Cardiac fibroblast (primary cell): Measurements from ENCODE around the gene SPATC1L.

ENCODE experiments used
- DNase-seq, 2 donors: peaks; one replicate each; pipeline versions ENCODE4 v3.0.0 to v3.0.0-alpha.2; 2010; ENCODE audit warnings: low read depth in 2 of 2
- H3K4me3 ChIP-seq, 2 donors: replicated peaks in 1 of 2; 1 replicate in 1 of 2; 2 replicates in 1 of 2; pipeline ENCODE4 v1.5.1; 2011; ENCODE audit warnings: low read depth in 2 of 2, low read length in 2 of 2, mild to moderate bottlenecking in 2 of 2, moderate library complexity in 1 of 2
- CTCF ChIP-seq: IDR thresholded peaks from one replicate; pipeline ENCODE4 v1.5.1; 2011; ENCODE audit warnings: low read depth, mild to moderate bottlenecking, low read length, inconsistent platforms

The SPATC1L gene

DNA sequence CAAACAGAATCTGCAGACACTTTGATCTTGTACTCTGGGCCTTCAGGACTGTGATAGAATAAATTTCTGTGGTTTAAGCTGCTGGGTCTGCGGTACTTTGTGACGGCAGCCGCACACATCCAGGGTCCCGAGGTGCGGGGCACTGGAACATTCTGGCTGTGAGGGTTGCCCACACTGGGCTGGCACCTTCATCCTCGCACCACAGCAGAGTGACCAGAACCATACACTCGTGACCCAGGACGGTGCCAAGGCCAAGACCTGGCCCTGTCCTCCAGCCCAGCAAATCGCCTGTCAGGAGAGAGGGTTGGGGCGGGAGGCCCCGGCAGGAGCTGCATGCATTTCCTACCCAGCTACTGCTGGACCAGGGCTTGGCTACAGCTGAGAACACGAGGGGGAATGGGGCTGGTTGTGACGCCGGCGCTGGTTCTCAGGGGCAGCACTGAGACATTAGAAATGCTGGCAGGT is 26.2 kb downstream of the SPATC1L start:
- no peak overlapping the region for H3K4me3 ChIP-seq
- TF ChIP-seq CTCF = no peak
- DNase-seq = no peak

GRCh38 chr21:46157396-46157986 is 26.8 kb downstream of the SPATC1L start:
- no peak for TF ChIP-seq CTCF
- no peak overlapping the region for H3K4me3 ChIP-seq
- no peak for DNase-seq

DNA sequence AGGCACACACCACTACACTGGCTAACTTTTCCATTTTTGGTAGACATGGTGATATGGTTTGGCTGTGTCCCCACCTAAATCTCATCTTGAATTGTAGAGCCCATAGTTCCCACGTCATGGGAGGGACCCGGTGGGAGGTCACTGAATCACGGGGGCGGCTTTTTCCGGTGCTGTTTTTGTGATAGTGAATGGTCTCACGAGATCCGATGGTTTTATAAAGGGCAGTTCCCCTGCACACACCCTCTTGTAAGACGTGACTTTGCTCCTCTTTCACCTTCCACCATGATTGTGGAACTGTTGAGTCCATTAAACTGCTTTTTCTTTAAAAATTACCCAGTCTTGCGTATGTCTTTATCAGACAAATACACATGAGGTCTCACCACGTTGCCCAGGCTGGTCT is 27.6 kb downstream of the SPATC1L start:
- no peak for DNase-seq
- H3K4me3 ChIP-seq = no peak overlapping the region
- no peak for TF ChIP-seq CTCF

- no peak for DNase-seq
- no peak for TF ChIP-seq CTCF
- H3K4me3 ChIP-seq = no peak overlapping the region
Measured at GRCh38 chr21:46156378-46156645, 27.9 kb downstream of the SPATC1L start.

GRCh38 chr21:46155514-46156377 is 28.5 kb downstream of the SPATC1L start, which contains the start of gene FTCD:
Gene FTCD, minus strand, starts transcription at chr21:46155579. Its CDS starts 56 bp downstream, at chr21:46155523.
- no peak for DNase-seq
- no peak for TF ChIP-seq CTCF
- no peak within 1 kb of the TSS for H3K4me3 ChIP-seq

DNA sequence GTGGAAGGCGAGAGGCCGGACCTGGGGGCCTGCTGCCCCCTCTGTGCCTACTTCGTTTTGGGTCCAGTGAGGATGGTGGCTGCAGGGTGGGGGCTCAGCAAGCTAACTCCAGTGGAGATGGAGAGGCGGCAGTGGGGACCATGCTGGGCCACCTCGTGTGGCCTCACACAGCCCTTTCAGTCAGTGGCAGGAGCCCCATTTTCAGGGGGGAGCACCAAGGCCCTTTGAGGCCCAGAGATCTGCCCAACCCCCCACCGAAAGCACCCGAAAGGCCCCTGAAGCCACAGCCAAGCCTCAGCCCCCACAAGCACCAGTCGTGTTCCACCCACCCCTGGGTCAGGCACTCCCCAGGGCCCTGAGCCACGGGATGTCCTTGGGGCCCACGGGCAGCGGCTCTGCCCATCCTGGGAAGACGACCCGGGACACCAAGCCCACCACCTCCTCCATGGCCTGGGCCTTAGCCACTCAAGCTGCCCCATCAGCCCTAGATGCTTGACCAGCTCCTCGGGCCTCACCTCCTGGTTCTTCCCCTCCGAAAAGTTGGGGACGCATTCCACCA is 29.2 kb downstream of the SPATC1L start:
- DNase-seq = no peak
- H3K4me3 ChIP-seq = no peak overlapping the region
- TF ChIP-seq CTCF = no peak
